ENCODE measurements around the gene SELPLG. TPM values are rescaled to one million over a fixed set of nuclear protein-coding genes. Genes with fewer than 3 reads are reported as not detected.

The SELPLG gene
- total RNA-seq, 3 donors from 2014 or later (not counting 1 experiment from before 2014, with no cell fraction given): 179 to 201 (median 201) TPM

DNA sequence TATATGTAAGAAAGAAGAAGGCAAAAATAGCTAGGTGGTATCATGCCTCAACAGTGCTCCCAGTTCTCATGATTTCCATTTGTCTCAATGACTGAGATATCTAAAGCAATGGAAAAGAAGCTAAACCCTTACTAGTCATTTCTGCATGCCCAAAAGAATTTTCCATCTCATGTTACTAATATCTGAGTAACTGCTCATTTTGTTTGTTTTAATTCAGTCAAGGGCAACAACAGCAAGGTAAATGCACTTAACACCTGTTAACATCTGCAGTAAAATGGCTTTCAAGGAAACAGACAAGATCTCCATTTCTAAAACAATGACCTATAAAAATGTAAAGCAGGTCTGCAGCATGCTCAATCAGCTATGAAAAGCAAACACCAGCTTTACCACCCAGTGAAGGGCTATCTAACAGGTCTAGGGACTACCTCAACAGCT, 19.4 kb upstream of the SELPLG start:
- TF ChIP-seq, protein P1, sequence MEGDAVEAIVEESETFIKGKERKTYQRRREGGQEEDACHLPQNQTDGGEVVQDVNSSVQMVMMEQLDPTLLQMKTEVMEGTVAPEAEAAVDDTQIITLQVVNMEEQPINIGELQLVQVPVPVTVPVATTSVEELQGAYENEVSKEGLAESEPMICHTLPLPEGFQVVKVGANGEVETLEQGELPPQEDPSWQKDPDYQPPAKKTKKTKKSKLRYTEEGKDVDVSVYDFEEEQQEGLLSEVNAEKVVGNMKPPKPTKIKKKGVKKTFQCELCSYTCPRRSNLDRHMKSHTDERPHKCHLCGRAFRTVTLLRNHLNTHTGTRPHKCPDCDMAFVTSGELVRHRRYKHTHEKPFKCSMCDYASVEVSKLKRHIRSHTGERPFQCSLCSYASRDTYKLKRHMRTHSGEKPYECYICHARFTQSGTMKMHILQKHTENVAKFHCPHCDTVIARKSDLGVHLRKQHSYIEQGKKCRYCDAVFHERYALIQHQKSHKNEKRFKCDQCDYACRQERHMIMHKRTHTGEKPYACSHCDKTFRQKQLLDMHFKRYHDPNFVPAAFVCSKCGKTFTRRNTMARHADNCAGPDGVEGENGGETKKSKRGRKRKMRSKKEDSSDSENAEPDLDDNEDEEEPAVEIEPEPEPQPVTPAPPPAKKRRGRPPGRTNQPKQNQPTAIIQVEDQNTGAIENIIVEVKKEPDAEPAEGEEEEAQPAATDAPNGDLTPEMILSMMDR (IDR thresholded peaks at IDR 0.05): no peak
- DNase-seq (no peak), ATAC-seq (no peak)
- Histone ChIP-seq H3K4me3 (ENCODE audit: low read length) (no peak overlapping the region), H3K36me3 (ENCODE audit: control insufficient read depth, insufficient read depth, low read length) (peaks cover 27% of the 10 kb centered on the region), H3K4me1 (ENCODE audit: control insufficient read depth, insufficient read depth, low read length) (no peaks in the 10 kb centered on the region), H3K9me3 (ENCODE audit: control insufficient read depth, insufficient read depth, low read length) (no peaks in the 10 kb centered on the region), H3K27ac (ENCODE audit: low read length) (no peak overlapping the region), H3K27me3 (ENCODE audit: control insufficient read depth, insufficient read depth, low read length) (no peaks in the 10 kb centered on the region)
- H3K9me3 Mint-ChIP-seq: no peaks in the 10 kb centered on the region
- peaks cover 0 to under 1% of the 10 kb centered on the region in 2 donors for H3K4me1 Mint-ChIP-seq
- intact Hi-C loops (cut with micrococcal nuclease): no loop called here
- no peaks in the 10 kb centered on the region for H3K27me3 Mint-ChIP-seq (ENCODE audit: low read depth in 2 of 2)
- H3K36me3 Mint-ChIP-seq: no peaks in the 10 kb centered on the region
- no peak overlapping the region for H3K27ac Mint-ChIP-seq
- no peak overlapping the region for H3K4me3 Mint-ChIP-seq

DNA sequence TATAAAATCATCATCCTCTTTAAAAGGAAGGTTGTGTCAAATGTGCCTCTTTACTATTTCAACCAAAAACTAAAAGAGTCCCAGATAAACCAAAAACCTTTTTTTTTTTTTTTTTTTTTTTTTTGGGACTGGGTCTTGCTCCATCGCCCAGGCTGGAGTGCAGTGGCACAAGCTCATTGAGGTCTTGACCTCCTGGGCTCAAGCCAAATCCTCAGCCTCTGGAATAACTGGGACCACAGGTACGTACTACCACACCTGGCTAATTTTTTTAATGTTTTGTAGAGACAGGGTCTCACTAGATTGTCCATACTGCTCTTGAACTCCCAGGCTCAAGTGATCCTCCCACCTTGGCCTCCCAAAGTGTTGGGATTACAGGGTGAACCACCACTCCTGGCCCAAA, 16.4 kb upstream of the SELPLG start:
- WGBS (ENCODE audit: insufficient coverage): 84% methylated on average over 2 of the region's 2 CpGs
- Mint-ChIP-seq H3K4me1 (peaks cover 9 to 11% of the 10 kb centered on the region in 2 donors), H3K9me3 (no peaks in the 10 kb centered on the region), H3K27me3 (ENCODE audit: low read depth in 2 of 2) (no peaks in the 10 kb centered on the region), H3K36me3 (no peaks in the 10 kb centered on the region), H3K27ac (no peak overlapping the region), H3K4me3 (no peak overlapping the region)
- no peak for ATAC-seq
- no peak for DNase-seq
- TF ChIP-seq, protein P1 (IDR thresholded peaks at IDR 0.05): no peak
- no peaks in the 10 kb centered on the region for H3K9me3 ChIP-seq (ENCODE audit: control insufficient read depth, insufficient read depth, low read length)
- H3K27ac ChIP-seq (ENCODE audit: low read length): no peak overlapping the region
- peaks cover 9% of the 10 kb centered on the region for H3K4me1 ChIP-seq (ENCODE audit: control insufficient read depth, insufficient read depth, low read length)
- intact Hi-C loops (cut with micrococcal nuclease): no loop called here
- H3K27me3 ChIP-seq (ENCODE audit: control insufficient read depth, insufficient read depth, low read length): no peaks in the 10 kb centered on the region
- no peak overlapping the region for H3K4me3 ChIP-seq (ENCODE audit: low read length)
- H3K36me3 ChIP-seq (ENCODE audit: control insufficient read depth, insufficient read depth, low read length): peaks cover 22% of the 10 kb centered on the region

DNA sequence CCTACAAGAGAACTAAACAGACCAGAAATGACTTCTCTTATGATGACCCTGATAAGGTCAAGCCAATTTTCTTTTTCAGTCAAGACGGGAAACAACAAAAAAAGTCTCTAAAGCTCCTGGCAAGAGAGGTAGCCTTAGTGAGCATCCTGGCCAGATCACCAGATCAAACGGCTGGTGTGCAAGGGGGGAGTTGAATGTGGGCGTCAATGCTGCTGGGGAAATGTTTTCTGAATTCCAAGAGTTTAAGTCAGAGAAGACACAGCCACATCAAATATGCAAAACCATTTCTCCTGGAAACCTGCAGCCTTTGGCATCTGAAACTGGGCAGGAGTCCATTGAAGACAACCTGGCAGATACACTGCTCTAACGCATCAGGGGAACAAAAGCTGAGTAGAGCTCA, 16.0 kb upstream of the SELPLG start:
- no peak overlapping the region for H3K27ac ChIP-seq (ENCODE audit: low read length)
- no peak overlapping the region for H3K27ac Mint-ChIP-seq
- no peaks in the 10 kb centered on the region for H3K27me3 Mint-ChIP-seq (ENCODE audit: low read depth in 2 of 2)
- H3K36me3 Mint-ChIP-seq: no peaks in the 10 kb centered on the region
- H3K4me1 Mint-ChIP-seq: peaks cover 9 to 11% of the 10 kb centered on the region in 2 donors
- WGBS (ENCODE audit: insufficient coverage): 79% methylated on average over 4 of the region's 4 CpGs
- ATAC-seq (no peak), DNase-seq (no peak)
- H3K4me3 ChIP-seq (ENCODE audit: low read length): no peak overlapping the region
- H3K4me3 Mint-ChIP-seq: no peak overlapping the region
- no peaks in the 10 kb centered on the region for H3K9me3 Mint-ChIP-seq
- TF ChIP-seq, protein P1 (IDR thresholded peaks at IDR 0.05): no peak
- H3K27me3 ChIP-seq (ENCODE audit: control insufficient read depth, insufficient read depth, low read length): no peaks in the 10 kb centered on the region
- peaks cover 9% of the 10 kb centered on the region for H3K4me1 ChIP-seq (ENCODE audit: control insufficient read depth, insufficient read depth, low read length)
- intact Hi-C loops (cut with micrococcal nuclease): loop anchor here (5.0 kb wide), 1 partner anchor 37 kb away; no protein-coding TSS in a partner anchor
- H3K36me3 ChIP-seq (ENCODE audit: control insufficient read depth, insufficient read depth, low read length): peaks cover 22% of the 10 kb centered on the region
- no peaks in the 10 kb centered on the region for H3K9me3 ChIP-seq (ENCODE audit: control insufficient read depth, insufficient read depth, low read length)

- Mint-ChIP-seq H3K4me1 (peaks cover 9 to 11% of the 10 kb centered on the region in 2 donors), H3K27ac (no peak overlapping the region), H3K36me3 (no peaks in the 10 kb centered on the region), H3K4me3 (no peak overlapping the region), H3K9me3 (no peaks in the 10 kb centered on the region), H3K27me3 (ENCODE audit: low read depth in 2 of 2) (no peaks in the 10 kb centered on the region)
- TF ChIP-seq, protein P1 (IDR thresholded peaks at IDR 0.05): no peak
- ATAC-seq (no peak), DNase-seq (no peak)
- H3K4me3 ChIP-seq (ENCODE audit: low read length): no peak overlapping the region
- H3K27ac ChIP-seq (ENCODE audit: low read length): no peak overlapping the region
- WGBS (ENCODE audit: insufficient coverage): 98% methylated on average over 4 of the region's 6 CpGs
- peaks cover 22% of the 10 kb centered on the region for H3K36me3 ChIP-seq (ENCODE audit: control insufficient read depth, insufficient read depth, low read length)
- intact Hi-C loops (cut with micrococcal nuclease): loop anchor here (5.0 kb wide), 1 partner anchor 37 kb away; no protein-coding TSS in a partner anchor
- no peaks in the 10 kb centered on the region for H3K9me3 ChIP-seq (ENCODE audit: control insufficient read depth, insufficient read depth, low read length)
- no peaks in the 10 kb centered on the region for H3K27me3 ChIP-seq (ENCODE audit: control insufficient read depth, insufficient read depth, low read length)
- H3K4me1 ChIP-seq (ENCODE audit: control insufficient read depth, insufficient read depth, low read length): peaks cover 9% of the 10 kb centered on the region
Measured at GRCh38 chr12:108649126-108649525, 15.4 kb upstream of the SELPLG start.
